ENCODE results near the gene CNN2.

- TF ChIP-seq CTCF (IDR thresholded peaks at IDR 0.05; ENCODE audit: borderline replicate concordance, extremely low read depth, low read length, poor library complexity, severe bottlenecking) (no peak), EZH2 (IDR thresholded peaks at IDR 0.05; ENCODE audit: borderline replicate concordance, low read depth, low read length, severe bottlenecking) (no peak)
Measured at GRCh38 chr19:1016647-1017114, 9.7 kb upstream of the CNN2 start.

Measured in DND-41 (cell line).